DMS53 treated with DMSO at 0.1 percent for 48 hours (cell line): ENCODE results near the gene NDE1.
A peak's percentile ranks its signal among the peaks of the same experiment; 100 is the strongest.
"Not testable (repeated sequence)": the region's sequence is repeated elsewhere in the genome, so short reads cannot be mapped to it uniquely, and the experiment has no call there.

ENCODE experiments used
- DNase-seq: peaks from one replicate; lab custom pipeline; 2025; ENCODE audit not compliant: unreplicated experiment; lab: John Stamatoyannopoulos, UW

NDE1 gene

DNA sequence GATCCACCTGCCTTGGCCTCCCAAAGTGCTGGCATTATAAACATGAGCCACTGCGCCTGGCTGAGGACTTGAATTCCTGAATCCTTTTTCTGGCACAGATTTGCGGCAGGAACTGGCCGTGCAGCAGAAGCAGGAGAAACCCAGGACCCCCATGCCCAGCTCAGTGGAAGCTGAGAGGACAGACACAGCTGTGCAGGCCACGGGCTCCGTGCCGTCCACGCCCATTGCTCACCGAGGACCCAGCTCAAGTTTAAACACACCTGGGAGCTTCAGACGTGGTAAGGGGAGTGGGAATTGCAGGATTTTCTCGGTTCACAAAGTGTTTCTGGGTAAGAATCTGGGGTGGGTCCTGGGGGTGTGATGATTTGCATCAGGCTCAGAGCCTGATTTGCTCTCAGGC, 41.0 kb downstream of the NDE1 start:
- DNase-seq, result no peak

DNA sequence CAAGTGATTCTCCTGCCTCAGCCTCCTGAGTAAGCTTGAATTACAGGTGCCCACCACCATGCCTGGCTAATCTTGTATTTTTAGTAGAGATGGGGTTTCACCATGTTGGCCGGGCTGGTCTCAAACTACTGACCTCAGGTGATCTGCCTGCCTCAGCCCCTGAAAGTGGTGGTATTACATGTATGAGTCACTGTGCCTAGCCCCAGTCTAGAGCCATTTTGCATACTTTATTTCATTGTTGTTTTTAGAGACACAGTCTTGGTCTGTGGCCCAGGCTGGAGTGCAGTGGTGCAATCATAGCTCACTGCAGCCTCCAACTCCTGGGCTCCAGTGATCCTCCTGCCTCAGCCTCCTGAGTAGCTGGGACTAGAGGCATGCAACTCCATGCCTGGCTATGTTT, 42.5 kb downstream of the NDE1 start:
- not testable (repeated sequence) for DNase-seq

DNA sequence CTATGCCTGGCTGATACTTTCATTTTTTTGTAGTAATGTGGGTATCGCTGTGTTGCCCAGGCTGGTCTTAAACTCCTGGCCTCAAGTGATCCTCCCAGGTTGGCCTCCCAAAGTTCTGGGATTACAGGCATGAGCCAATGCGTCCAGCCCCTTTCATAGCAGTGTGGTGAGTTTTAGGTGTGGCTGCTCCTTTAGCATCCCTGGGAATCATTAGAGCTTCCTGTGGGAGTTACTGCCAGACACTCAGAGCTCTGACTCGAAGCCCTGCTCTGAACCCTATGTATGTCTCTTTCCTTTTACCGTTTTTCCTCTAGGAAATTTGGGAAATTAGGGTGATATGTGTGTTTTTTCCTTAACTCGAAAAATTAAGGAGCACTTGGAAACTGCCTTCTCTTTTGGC, 44.5 kb downstream of the NDE1 start:
- DNase-seq, result no peak

DNA sequence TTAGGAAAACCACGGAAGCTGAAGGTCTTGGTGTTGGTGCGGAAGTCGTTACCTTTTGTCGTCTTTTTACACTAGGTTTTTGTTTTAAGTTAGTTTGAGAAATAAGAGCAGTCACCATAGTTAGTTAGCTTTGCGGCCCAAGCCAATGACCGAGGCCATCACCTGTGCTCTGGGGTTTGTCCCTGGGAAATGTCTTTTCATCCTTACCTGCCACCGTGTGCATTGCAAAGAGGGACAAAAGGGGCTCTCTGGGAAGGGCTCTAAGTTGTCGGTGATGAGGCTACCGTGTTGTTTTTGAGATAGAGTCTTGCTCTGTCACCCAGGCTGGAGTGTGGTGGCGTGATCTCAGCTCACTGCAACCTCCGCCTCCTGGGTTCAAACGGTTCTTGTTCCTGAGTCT, 49.8 kb downstream of the NDE1 start:
- no peak for DNase-seq

DNA sequence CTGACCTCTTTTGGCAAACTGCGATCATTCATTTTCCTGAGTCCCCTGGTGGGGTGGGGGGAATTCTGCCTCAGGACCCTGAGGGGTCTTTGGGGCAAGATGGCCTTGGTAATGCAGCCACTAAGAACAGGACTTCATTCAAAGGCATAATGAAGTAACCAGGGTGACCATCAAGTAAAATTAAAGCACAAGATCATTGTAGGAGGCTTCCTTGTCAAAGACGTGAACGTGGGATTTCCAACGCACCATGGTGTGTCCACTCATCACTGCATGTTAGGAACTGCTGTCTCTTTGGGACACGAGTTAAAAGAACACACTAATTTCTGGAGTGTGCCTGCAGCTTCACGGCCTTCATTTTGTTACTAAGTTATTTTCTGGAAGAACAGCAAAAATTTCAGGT, 51.3 kb downstream of the NDE1 start:
- DNase-seq, result no peak

DNA sequence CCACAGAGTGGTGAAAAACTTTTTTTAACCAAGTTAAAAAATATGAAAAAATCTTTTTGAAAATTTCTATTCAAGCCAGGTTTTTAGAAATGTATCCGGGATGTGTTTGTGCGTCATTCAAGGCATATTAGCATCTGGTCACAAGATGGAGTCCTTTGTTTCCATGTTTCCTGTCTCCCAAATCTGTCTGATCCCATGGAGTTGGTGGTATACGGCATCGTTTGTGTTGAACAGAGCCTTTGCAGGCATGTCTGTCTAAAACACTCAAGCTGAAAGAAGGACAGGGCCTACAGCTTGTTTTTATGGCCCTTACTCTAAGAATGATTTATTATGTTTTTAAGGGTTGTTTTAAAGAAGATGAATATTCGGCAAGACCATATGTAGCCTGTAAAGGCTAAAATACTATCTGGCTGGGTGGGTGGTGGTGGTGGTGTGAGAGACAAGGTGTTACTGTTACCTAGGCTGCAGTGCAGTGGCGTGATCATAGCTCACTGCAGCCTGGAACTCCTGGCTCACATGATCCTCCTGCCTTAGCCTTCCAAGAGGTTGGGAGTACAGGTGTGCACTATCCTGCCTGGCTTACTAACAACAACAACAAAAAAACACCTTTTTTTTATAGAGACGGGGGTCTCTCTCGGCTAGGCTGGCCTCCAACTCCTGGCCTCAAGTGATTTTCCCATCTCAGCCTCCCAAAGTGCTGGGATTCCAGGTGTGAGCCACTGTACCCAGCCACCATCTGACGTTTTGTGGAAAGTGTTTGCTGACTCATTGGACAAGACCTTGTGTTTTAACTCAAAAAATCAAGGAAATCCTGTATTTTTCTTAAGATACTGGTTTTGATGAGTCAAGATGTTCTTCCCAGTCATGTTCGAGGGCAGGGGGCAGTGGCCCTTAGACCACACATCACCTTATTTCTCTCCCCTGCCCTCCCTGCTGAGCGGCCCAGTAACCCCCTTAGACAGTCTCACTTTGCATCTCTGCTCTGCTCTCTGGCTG, 52.2 kb downstream of the NDE1 start:
- no peak for DNase-seq

DNA sequence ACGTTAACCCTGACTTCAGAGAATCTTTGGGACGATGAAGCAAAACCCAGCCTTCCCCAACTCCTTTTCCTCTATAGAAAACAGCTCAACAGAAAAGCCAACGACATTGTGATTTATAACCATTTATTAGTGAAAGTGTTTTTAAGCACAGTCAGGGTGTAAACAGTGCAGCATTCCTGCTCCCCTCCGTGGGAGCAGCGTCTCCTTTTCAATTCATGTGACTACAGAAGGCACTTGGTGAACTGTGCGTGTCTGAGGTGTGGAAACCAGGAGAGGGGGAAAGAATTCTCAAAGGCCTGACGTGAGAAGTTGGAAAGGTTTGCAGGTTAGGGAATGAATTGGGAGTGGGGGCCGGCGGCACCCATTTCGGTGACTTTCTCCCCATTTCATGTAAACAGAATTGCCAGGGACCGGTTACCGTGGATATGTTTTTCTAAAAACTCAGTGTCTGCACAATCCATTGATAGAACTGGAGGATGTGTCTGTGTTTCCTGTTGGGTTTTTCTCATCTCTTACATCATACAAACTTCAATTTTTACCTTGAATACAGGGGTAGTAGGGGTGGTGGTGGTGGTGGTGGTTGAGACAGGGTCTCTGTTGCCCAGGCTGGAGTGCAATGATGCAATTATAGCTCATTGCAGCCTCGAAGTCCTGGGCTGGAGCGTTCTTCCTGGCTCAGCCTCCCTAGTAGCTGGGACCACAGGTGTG, 53.1 kb downstream of the NDE1 start:
- no peak for DNase-seq

DNA sequence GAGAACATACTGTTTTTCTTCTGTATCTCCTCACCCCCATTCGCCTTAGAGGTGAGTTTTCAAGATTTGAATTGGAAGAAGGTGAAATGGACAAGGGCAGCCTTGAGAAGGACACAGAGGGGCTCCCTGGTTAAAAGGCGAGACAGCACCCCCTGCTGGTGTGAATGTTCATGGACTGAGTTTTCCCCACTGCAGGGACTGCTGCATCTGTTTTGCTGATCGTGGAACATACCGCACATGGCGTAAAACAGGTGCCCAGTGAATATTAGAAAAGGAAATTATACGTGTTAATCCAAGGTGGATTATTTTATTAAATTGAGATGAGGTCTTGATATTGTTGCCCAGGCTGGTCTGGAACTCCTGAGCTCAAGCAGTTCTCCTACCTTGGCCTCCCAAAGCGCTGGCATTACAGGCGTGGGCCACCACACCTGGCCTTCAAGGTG, 54.5 kb downstream of the NDE1 start:
- DNase-seq, result peak; percentile 2

DNA sequence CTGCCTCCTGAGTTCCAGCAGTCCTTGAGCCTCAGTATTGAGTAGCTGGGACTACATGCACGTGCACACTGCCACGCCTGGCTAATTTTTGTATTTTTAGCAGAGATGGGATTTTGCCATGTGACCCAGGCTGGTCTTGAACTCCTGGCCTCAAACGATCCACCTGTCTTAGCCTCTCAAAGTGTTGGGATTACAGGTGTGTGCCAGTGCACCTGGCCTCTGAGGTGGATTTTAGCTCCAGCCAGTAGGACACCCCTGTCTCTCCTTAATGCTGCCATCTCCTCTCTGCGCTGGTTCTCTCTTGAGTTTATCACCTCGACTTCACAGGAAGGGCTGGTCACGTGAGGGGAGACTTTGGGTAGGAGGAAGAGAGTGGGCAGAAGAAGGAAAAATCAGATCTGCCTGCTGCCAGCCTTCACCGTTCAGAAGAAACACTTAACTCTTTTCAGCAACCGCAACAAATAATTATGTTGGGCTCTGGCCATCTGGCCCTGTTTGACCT, 55.1 kb downstream of the NDE1 start:
- DNase-seq, result no peak

DNA sequence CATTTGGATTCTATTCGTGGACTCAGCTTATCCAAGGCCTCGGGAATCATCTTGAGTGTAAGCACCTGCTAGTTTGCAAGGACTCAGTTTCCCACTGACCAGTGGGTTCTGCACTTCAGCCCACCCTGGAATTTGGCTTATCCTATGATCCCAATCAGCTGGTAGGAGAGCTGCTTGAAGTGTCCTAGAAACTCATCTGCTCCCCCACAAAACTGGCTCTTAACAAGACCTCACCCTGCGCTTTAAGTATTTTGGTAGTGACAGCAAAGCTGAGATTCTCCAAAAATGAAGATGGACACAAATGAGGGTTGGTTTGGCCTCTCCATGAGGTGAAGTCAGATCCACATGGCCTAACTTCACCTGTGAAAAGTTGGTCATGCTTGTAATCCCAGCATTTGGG, 57.3 kb downstream of the NDE1 start:
- DNase-seq, result no peak

DNA sequence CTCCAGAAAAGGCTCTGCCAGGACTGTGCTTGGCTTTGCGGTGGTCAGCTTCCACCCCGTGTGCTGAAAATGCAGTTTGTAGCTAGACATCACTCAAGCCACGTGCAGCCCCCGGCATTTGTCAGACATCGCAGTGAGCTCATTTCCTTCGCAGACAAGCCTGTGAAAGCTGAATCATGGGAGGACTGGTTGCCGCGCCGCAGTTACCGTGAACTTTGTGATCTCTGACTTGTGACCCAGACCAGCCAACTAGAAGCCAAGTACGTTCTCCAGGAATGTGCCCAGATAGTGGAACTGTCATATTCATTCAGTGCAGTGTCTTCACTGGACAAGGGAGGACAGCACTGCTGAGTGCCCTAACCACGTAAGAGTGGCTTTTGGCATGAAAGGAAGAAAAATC, 58.1 kb downstream of the NDE1 start:
- no peak for DNase-seq

DNA sequence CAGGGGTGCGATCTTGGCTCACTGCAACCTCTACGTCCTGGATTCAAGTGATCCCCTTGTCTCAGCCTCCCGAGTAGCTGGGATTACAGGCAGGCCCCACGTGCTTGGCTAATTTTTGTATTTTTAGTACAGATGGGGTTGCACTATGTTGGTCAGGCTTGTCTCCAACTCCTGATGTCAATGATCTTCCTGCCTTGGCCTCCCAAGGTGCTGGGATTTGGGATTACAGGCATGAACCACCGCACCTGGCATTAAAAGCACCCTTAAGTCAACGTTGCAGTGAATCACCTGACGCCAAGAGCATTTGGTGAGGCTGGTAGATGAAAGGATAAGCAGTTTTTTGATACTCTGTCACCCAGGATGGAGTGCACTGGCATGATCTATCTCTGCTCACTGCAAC, 59.0 kb downstream of the NDE1 start:
- no peak for DNase-seq

DNA sequence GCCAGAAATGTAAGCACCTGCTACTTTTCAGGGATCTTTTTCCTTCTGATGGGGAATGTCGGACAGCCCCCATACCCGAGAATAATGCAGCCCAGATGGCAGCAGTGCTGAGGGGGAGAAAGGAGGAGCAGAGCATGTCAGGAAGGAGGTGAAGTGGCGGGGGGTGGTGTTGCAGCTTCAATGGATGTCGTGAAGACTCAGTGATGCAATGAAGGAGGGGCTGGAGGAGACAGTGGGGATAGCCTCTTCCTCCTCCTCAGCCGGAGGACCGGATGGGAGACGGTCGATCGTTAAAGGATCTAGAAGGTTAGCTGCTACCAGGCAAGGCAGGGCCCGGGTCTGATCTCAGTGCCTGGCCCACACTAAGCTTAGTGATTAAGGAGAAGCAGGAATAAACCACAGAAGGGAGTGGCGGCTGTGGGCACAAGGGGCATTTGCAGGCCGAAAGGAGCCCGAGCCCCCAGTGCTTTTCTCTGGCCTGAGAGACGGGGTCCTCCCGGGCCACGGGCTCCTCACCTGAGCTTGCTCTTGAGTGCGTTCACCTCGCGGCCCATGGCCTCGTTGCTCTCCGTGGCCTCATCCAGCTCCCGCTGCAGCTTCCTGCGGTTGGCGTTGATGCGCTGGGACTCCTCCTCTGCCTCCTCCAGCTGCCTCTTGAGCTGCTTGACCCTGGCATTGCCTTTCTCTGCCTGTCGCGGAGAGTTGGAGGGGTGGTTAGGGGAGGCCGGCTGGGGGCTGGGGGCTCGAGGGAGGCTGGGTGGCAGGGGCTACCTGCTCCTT, 64.5 kb downstream of the NDE1 start:
- DNase-seq, result no peak

DNA sequence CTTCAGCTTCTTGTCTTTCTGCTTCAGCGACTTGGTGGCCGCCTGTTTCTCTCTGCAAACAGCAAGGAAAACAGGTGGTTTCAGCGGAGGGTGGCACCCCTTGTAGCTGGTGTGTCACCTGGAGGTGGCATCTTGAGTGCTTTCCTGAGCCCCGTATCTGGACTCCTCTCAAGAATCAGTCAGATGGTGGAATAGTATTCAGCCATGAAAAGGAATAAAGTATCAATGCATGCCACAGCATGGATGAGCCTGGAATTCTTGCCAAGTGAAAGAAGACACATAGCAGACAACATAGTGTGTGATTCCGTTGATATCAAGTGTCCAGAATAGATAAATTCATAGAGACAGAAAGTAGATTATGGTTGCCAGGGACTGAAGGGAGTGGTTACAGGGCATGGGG, 65.2 kb downstream of the NDE1 start:
- DNase-seq, result no peak

DNA sequence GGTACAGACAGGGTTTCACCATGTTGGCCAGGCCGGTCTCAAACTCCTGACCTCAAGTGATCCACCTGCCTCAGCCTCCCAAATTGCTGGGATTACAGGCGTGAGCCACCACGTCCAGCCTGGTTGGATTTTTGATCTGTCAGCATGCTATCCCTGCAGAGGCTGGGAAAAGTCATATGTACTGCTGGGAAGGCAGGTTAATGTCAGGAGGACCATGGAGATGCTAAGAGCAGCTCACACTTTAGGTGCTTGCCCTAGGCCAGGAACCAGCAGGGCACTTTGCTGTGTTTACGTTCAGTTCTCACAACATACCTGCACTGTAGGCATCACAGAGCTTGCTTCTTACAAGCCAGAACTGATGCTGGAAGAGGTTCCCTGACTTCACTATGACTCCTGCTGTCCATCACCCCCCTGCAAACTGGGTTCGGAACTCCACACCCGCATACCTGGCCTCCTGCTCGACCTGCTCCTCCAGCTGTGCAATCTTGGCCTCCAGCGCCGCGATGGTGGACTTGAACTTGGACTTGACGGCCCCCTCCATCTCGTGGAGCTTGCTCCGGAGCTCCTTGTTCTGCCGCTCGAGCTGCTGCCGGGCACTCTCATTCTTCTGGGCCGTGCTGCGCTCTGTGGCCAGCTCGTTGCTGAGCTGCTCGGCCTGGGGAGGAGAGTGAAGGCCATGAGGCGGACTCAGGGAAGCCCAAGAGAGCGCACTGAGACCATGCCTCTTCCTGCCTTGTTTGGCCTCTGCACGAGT, 66.8 kb downstream of the NDE1 start:
- no peak for DNase-seq

DNA sequence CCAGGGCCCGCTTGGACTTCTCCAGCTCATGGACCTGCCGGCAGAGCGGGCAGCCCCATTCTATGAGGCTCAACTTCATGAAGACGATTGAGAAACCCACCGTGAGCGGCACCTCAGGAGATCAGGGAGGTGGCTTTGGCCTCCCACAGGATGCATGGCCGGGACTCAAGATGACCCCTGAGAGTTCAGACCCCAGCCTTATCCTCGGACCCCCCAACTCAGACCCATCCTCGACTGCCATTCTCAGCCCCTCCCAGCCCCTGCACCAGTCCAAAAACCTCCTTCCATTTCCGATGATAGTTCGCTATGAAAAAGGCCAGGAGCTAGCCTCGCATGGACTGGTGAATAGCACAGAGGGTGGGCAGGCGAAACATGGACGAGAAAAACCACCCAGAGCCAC, 71.0 kb downstream of the NDE1 start:
- no peak for DNase-seq

DNA sequence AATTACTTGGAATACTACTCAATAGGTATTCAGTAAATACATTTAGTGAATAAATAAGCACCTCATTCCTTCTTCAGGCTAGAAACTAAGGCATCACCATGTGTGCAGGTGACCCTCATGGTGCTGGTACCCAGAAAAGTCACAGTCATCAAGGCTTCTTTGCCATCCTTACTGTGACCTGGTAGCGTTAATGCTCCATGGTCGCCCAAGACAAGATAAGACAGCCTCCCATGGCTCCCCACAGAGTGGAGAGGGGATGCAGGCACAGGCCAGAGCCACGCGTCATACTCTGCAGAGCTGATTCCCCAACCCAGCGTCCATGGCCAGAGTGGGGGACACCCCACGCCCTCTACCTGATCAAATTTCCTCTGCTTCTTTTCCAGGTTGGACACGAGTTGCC, 73.8 kb downstream of the NDE1 start:
- no peak for DNase-seq

DNA sequence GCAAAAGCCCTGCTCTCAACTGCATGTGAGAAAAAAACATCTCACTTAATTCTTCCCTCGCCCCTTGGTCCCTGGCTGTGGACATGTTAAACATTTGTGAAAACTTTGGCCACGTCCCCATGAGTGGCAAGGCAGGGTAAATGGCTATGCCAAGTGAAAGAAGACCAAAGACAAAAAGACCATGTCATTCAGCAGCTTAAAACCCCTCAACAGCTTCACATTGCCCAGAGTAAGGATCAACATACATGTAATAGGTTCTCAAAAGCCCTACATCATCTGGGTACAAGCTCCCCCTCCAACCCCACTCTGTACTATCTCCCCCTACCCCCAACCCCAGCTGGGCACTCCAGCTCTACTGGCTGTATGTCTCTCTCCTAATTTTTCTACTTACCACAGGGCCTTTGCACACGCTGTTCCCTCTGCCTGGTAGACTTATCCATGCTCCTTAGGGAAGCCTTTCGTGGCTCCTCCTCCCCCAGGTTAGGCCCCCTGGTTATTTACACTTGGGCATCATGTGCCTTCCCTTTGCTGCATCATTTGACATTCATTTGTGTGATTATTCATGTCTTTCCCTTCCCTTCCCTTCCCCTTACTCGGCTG, 75.7 kb downstream of the NDE1 start:
- DNase-seq, result no peak

DNA sequence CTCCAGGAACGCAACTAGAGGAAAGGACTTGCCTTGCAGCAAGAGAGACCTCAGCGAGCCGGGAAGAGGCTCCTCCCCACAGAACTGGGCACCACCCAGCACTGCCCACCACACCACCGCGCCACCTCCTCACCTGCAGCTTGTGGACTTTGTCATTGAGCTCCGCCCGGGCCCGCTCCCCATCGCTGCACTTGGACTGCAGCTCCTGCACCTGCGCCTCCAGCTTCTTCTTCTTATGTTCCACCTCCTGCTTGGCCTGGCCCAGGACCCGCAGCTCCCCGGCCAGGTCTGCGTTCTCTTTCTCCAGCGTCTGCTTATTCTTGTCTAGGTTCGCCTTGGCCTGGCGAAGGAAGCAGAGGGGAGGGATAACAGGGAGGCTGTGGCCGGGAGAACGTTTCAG, 76.7 kb downstream of the NDE1 start:
- DNase-seq, result peak; percentile 11

DNA sequence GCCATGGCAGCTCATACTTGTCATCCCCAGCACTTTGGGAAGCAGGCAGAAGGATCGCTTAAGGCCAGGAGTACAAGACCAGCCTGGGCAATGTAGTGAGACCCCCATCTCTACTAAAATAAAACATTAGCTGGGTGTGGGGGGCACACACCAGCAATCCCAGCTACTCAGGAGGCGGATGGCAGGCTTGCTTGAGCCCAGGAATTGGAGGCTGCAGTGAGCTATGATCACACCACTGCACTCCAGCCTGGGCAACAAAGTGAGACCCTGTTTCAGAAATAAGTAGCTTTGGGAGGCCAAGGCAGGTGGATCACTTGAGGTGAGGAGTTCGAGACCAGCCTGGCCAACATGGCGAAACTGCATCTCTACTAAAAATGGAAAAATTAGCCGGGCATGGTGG, 77.7 kb downstream of the NDE1 start:
- not testable (repeated sequence) for DNase-seq
